Endothelial cell of umbilical vein (primary cell): ENCODE results near the gene GAB2. TPM values are rescaled to one million over a fixed set of nuclear protein-coding genes. Genes with fewer than 3 reads are reported as not detected.

Source experiments
- BruUV-seq: library from RNA; stranded (reverse); fragments of 400-500 nt; replicated peaks from 2 replicates; lab custom pipeline; 2021; lab: Mats Ljungman, UMichigan
- CTCF ChIA-PET: fragments of 300-600, 350-600 bp; sonication (Branson Sonifier 250); formaldehyde crosslinking; loops from one replicate; lab custom pipeline; 2021; ENCODE audit warnings: antibody characterized with exemption, inconsistent platforms; lab: Charles Lee
- POLR2A ChIA-PET: fragments of 300-600, 350-600 bp; sonication (Branson Sonifier 250); formaldehyde crosslinking; loops from one replicate; lab custom pipeline; 2021; ENCODE audit warnings: antibody characterized with exemption, inconsistent platforms; lab: Charles Lee
- DNase-seq: peaks from one replicate; pipeline ENCODE4 v3.0.0-alpha.2; 2011; ENCODE audit warnings: low read depth, low spot score
- FAIRE-seq: peaks from 2 replicates; lab custom pipeline; 2011; peaks lifted over from hg19 to GRCh38; lab: Jason Lieb, UNC
- H2AFZ ChIP-seq: 2 replicates; pipeline ENCODE4 v1.6.0; 2012; ENCODE audit warnings: low read depth, low read length, control low read depth, inconsistent platforms
- H3K27ac ChIP-seq: 2 replicates; pipeline ENCODE4 v1.5.1; 2011; ENCODE audit warnings: low read depth, mild to moderate bottlenecking, control low read depth, low read length, moderate library complexity; ENCODE audit not compliant: insufficient read depth
- H3K27me3 ChIP-seq, 2 experiments: 2 replicates each; pipeline versions ENCODE4 v1.6.0 to v1.6.1; 2011; ENCODE audit warnings: low read length in 2 of 2, mixed read lengths in 1 of 2; ENCODE audit not compliant: control insufficient read depth in 2 of 2, insufficient read depth in 2 of 2
- H3K36me3 ChIP-seq, 2 experiments: 2 replicates in 1 of 2; 3 replicates in 1 of 2; pipeline ENCODE4 v1.5.1; 2011; ENCODE audit warnings: low read length in 2 of 2, mild to moderate bottlenecking in 1 of 2, moderate library complexity in 1 of 2; ENCODE audit not compliant: control insufficient read depth in 2 of 2, insufficient read depth in 2 of 2; ENCODE audit errors: extremely low read depth in 1 of 2
- H3K4me1 ChIP-seq: 3 replicates; pipeline ENCODE4 v1.5.1; 2011; ENCODE audit warnings: mild to moderate bottlenecking, low read length; ENCODE audit not compliant: control insufficient read depth, insufficient read depth; ENCODE audit errors: extremely low read depth
- H3K4me2 ChIP-seq: 2 replicates; pipeline ENCODE4 v1.6.1; 2011; ENCODE audit warnings: low read length, control low read depth, mixed read lengths; ENCODE audit not compliant: insufficient read depth
- H3K4me3 ChIP-seq, 3 experiments: fragments of 200-600 bp in 1 of 3; sonication (generic), shearing (Covaris generic) in 1 of 3; replicated peaks in 1 of 3; 2 replicates each; pipeline ENCODE4 v1.5.1; 2011 to 2016; ENCODE audit warnings: control low read depth in 3 of 3, low read length in 3 of 3, mild to moderate bottlenecking in 2 of 3, inconsistent platforms in 1 of 3, low read depth in 1 of 3, moderate library complexity in 1 of 3; ENCODE audit not compliant: insufficient read depth in 1 of 3
- H3K79me2 ChIP-seq: 2 replicates; pipeline ENCODE4 v1.6.0; 2012; ENCODE audit warnings: low read length, inconsistent platforms; ENCODE audit not compliant: control insufficient read depth, insufficient read depth
- H3K9ac ChIP-seq: replicated peaks from 2 replicates; pipeline ENCODE3; 2011; ENCODE audit warnings: low read length, control low read depth; ENCODE audit not compliant: insufficient read depth; ENCODE audit errors: extremely low read depth
- H3K9me1 ChIP-seq: replicated peaks from 3 replicates; pipeline ENCODE4 v1.6.0; 2011; ENCODE audit warnings: mild to moderate bottlenecking, low read length; ENCODE audit not compliant: control insufficient read depth, insufficient read depth; ENCODE audit errors: extremely low read depth
- H3K9me3 ChIP-seq: replicated peaks from 2 replicates; pipeline ENCODE4 v1.5.1; 2012; ENCODE audit warnings: low read length, inconsistent platforms; ENCODE audit not compliant: control insufficient read depth, insufficient read depth
- H4K20me1 ChIP-seq: replicated peaks from 2 replicates; pipeline ENCODE3; 2011; ENCODE audit warnings: mild to moderate bottlenecking, low read length; ENCODE audit not compliant: control insufficient read depth, insufficient read depth; ENCODE audit errors: extremely low read depth
- EZH2 ChIP-seq: IDR thresholded peaks from 2 replicates; pipeline ENCODE4 v1.6.1; 2012; ENCODE audit warnings: borderline replicate concordance, low read depth, mild to moderate bottlenecking, moderate library complexity, low read length, inconsistent platforms; ENCODE audit not compliant: severe bottlenecking
- FOS ChIP-seq: IDR thresholded peaks from 2 replicates; pipeline ENCODE4 v1.6.1; 2011; ENCODE audit warnings: mild to moderate bottlenecking, low read length, moderate library complexity, borderline replicate concordance; ENCODE audit not compliant: insufficient read depth
- GATA2 ChIP-seq: IDR thresholded peaks from 2 replicates; pipeline ENCODE4 v1.7.0; 2011; ENCODE audit warnings: low read depth, mild to moderate bottlenecking, moderate library complexity, mixed read lengths, low read length; ENCODE audit not compliant: insufficient read length, insufficient read depth
- JUN ChIP-seq: IDR thresholded peaks from 2 replicates; pipeline ENCODE4 v1.6.1; 2011; ENCODE audit warnings: borderline replicate concordance, low read depth; ENCODE audit not compliant: insufficient read length, insufficient read depth
- MYC ChIP-seq: IDR thresholded peaks from one replicate; pipeline ENCODE4 v1.6.1; 2011; ENCODE audit warnings: mild to moderate bottlenecking, low read depth, low read length
- POLR2A ChIP-seq: IDR thresholded peaks from 2 replicates; pipeline ENCODE4 v1.6.1; 2012; ENCODE audit warnings: low read depth, mild to moderate bottlenecking, control low read depth, low read length
- POLR2AphosphoS5 ChIP-seq: IDR thresholded peaks from 2 replicates; pipeline ENCODE4 v1.6.1; 2012; ENCODE audit warnings: low read depth, mild to moderate bottlenecking, control low read depth, low read length, moderate library complexity; ENCODE audit not compliant: insufficient read depth
- dilution Hi-C: fragments of 300-500 bp; cut with MboI; formaldehyde crosslinking; loops from one replicate; pipeline ENCODE4 v1.15.0; 2019; ENCODE audit warnings: low sequenced_read_pairs; ENCODE audit not compliant: extremely low pct_ligation_motif_present
- intact Hi-C: fragments of 100-400 bp; cut with micrococcal nuclease; formaldehyde crosslinking; loops from one replicate; pipeline ENCODE4 v1.10.0; 2022
- polyA plus RNA-seq, 4 experiments: library from polyadenylated mRNA; depleted of rRNA in 3 of 4; stranded (reverse) in 3 of 4; unstranded in 1 of 4; fragments of >200 nt; gene quantifications; 2 replicates each; pipeline versions ENCODE4 v1.2.1 to v1.2.3, GENCODE V29; 2011 to 2012; ENCODE audit warnings: missing spikeins in 1 of 4
- total RNA-seq: library from RNA; stranded (reverse); gene quantifications from 2 replicates; pipeline ENCODE4 v1.2.3, GENCODE V29; 2021
- TF ChIP-seq, protein P1 (sequence below), 2 donors: IDR thresholded peaks; 1 replicate in 1 of 2; 2 replicates in 1 of 2; pipeline ENCODE4 v1.5.1; 2011; ENCODE audit warnings: low read length in 2 of 2, mild to moderate bottlenecking in 2 of 2, moderate library complexity in 2 of 2, control low read depth in 1 of 2, inconsistent platforms in 1 of 2, low read depth in 1 of 2; ENCODE audit not compliant: insufficient read depth in 1 of 2; ENCODE audit errors: extremely low read depth in 1 of 2
- TF ChIP-seq, protein P2 (sequence below): IDR thresholded peaks from 2 replicates; pipeline ENCODE4 v1.6.1; 2011; ENCODE audit not compliant: insufficient read depth, insufficient read length

Gene GAB2
- total and polyA plus RNA-seq, 2 donors (not counting 3 experiments of a cell fraction or from before 2014, with no cell fraction given) = 19.6 to 39.6 TPM

DNA sequence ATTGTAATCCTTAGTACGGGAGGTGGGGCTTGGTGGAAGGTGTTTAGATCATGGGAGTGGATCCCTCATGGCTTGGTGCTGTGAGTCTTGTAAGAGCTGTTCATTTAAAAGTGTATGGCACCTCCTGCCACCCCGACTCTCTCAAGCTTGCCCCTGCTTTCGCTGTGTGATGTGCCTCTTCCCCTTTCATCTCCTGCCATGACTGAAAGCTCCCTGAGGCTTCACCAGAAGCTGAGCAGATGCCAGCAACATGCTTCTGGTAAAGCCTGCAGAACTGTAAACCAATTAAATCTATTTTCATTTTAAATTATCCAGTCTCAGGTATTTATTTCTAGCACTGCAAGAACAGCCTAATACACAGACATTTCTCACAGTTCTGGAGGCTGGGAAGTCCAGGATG lies 40.8 kb downstream of the GAB2 start:
- CTCF ChIA-PET = interaction anchor here (0.5 kb wide), 1 partner anchor 1007 kb away, joined by 3 read pairs; no protein-coding TSS in a partner anchor
- DNase-seq (no peak), FAIRE-seq (no peak)
- no peak for TF ChIP-seq FOS
- no peak for TF ChIP-seq GATA2
- no peak for TF ChIP-seq EZH2
- TF ChIP-seq, protein P1, sequence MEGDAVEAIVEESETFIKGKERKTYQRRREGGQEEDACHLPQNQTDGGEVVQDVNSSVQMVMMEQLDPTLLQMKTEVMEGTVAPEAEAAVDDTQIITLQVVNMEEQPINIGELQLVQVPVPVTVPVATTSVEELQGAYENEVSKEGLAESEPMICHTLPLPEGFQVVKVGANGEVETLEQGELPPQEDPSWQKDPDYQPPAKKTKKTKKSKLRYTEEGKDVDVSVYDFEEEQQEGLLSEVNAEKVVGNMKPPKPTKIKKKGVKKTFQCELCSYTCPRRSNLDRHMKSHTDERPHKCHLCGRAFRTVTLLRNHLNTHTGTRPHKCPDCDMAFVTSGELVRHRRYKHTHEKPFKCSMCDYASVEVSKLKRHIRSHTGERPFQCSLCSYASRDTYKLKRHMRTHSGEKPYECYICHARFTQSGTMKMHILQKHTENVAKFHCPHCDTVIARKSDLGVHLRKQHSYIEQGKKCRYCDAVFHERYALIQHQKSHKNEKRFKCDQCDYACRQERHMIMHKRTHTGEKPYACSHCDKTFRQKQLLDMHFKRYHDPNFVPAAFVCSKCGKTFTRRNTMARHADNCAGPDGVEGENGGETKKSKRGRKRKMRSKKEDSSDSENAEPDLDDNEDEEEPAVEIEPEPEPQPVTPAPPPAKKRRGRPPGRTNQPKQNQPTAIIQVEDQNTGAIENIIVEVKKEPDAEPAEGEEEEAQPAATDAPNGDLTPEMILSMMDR (IDR thresholded peaks at IDR 0.05; ENCODE audit: extremely low read depth in 1 of 2, insufficient read depth in 1 of 2, low read depth in 1 of 2, low read length in 2 of 2) = no peak
- TF ChIP-seq, protein P2, sequence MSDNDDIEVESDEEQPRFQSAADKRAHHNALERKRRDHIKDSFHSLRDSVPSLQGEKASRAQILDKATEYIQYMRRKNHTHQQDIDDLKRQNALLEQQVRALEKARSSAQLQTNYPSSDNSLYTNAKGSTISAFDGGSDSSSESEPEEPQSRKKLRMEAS = no peak
- no peak for TF ChIP-seq POLR2AphosphoS5
- no peak for TF ChIP-seq POLR2A
- TF ChIP-seq JUN = no peak
- no peak for TF ChIP-seq MYC
- H3K9ac ChIP-seq = no peak overlapping the region
- H3K9me3 ChIP-seq = no peaks in the 10 kb centered on the region
- no peak overlapping the region for H3K4me2 ChIP-seq
- BruUV-seq = no TSS peak
- no peaks in the 10 kb centered on the region for H3K9me1 ChIP-seq
- POLR2A ChIA-PET = no interaction called here
- dilution Hi-C loops (no loop called here), intact Hi-C loops (no loop called here)
- peaks cover 4% of the 10 kb centered on the region for H3K4me1 ChIP-seq
- H4K20me1 ChIP-seq = peaks cover 11% of the 10 kb centered on the region
- H3K27ac ChIP-seq = no peak overlapping the region
- no peak overlapping the region for H3K4me3 ChIP-seq
- H3K36me3 ChIP-seq = no peaks in the 10 kb centered on the region
- H2AFZ ChIP-seq = no peak overlapping the region
- H3K79me2 ChIP-seq = peaks cover 62% of the 10 kb centered on the region
- no peaks in the 10 kb centered on the region for H3K27me3 ChIP-seq
